ENCODE data around the gene ERF.

DNA sequence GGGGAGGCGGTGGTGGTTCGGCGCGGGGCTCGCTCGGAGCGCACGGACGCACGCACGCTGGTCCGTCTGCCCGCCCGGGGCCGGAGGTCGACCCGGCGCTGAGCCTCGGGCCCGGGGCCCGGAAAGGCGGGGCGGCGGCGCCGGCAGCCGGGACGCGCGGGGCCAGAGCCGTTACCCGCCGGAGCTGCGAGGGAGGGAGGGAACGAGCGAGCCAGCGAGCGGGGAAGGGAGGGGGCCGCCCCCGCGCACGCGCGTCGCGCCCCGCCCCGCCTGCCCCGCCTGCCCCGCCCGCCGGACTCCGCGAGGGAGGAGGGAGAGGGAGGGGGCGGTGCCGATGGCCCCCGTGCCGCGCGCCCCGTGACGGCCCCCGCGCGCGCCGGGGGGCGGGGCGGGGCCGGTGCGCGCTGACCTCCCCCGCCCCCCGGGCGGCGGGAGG, 29.2 kb upstream of the ERF start:
- TF ChIP-seq, protein P1, sequence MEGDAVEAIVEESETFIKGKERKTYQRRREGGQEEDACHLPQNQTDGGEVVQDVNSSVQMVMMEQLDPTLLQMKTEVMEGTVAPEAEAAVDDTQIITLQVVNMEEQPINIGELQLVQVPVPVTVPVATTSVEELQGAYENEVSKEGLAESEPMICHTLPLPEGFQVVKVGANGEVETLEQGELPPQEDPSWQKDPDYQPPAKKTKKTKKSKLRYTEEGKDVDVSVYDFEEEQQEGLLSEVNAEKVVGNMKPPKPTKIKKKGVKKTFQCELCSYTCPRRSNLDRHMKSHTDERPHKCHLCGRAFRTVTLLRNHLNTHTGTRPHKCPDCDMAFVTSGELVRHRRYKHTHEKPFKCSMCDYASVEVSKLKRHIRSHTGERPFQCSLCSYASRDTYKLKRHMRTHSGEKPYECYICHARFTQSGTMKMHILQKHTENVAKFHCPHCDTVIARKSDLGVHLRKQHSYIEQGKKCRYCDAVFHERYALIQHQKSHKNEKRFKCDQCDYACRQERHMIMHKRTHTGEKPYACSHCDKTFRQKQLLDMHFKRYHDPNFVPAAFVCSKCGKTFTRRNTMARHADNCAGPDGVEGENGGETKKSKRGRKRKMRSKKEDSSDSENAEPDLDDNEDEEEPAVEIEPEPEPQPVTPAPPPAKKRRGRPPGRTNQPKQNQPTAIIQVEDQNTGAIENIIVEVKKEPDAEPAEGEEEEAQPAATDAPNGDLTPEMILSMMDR (conservative IDR thresholded peaks at IDR 0.05), result no peak
- no peak for TF ChIP-seq ZFX (IDR thresholded peaks at IDR 0.05)
